Ramos (cell line): ENCODE results near the gene PID1.

Experiments
- in situ Hi-C: fragments of 300-500 bp; cut with MboI; formaldehyde crosslinking; loops from one replicate; pipeline ENCODE4 v1.14.3; 2022; ENCODE audit warnings: low sequenced_read_pairs; ENCODE audit not compliant: unreplicated experiment

Gene PID1

DNA sequence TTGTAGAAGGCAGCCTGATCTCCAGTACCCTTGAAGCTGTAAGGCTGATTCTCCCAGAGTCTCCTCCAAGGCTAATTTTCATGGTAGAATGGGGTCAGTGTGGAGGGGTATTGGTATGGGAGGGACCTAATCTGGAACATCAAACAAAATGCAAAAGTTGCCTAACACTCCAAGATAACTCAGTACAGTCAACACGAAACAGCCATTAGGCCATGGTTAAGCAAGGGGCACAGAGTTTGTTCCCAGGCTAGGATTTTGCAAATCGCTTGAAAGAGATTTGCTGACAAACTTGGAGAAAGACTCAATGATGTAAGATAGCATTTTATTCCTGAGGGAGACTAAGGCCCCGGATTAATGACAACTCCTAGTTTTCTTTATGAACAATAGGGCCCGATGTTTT is 5.4 kb downstream of the PID1 start:
- in situ Hi-C loops: no loop called here

- in situ Hi-C loops: no loop called here
Observed at GRCh38 chr2:229261599-229261998, 9.5 kb downstream of the PID1 start.

DNA sequence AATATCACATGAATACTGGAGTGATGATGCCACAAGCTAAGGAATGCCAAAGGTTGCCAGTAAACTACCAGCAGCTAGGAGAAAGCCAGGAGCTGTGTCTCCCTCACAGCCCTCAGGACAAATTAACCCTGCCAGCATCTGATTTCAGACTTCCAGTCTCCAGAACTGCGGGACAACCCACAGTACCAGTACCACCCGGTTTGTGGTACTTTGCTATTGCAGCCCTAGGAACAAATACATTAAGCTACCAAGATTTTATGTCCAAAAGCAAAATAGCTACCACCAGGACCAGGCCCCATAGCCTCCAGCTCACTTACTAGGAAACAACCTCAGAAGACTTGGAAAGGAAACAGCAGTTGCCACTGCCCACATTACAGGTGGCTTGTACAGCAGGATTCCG is 10.0 kb downstream of the PID1 start:
- in situ Hi-C loops: no loop called here

DNA sequence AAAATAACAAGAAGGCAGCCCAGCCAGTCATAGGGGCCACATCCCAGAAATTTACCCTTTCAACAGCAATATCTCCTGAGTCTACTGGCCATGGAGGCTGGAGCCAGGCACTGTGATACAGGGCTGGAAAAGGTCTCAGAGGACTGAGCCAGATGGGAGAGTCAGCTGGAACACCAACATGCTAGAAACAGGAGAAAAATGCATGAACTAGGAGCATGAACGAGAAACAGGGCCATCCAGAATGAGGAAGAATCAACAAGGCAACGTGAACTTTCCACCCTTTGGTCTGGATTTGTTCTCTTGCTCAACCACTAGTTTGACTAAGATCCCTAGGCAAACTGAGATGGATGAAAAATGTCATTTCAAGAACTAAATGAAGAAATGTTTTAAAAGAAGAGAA is 13.1 kb downstream of the PID1 start:
- in situ Hi-C loops: no loop called here

DNA sequence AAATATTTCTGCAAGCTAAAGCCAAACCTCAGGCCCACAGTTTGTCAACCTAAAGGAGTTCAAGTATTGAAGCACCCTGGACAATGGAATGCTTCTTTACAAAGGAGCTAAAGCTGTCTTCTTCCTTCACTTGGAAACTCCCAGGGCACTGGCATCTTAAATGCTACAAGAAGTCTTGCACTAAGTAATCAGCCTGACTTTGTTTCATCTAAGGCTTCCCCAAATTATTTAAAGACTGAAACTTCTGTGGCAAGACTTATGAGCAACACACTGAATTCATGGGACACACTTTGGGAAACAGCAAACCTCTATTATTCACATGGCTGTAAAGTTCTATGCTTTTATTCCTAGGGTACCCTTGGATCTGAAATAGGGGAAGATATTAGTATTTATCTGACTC is 14.7 kb downstream of the PID1 start:
- in situ Hi-C loops: no loop called here

DNA sequence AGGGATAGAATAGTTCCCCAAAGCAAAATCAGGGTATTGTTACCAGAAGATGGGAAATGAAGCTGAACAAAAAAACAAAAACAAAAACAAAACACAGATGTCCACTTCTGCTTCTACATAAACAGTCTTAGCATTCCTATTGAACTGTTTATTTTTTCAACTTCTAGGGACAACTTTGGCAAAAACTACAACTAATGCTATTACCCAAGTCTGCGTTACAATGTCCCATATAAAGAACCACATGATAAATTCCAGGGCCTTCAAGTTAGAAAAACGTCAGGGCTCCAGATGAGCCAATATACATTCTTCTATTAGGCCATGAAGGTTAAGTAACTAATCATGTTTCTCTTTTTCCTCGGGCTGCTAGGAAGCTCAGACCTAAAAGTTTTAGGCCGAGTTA is 16.9 kb downstream of the PID1 start:
- in situ Hi-C loops: no loop called here

DNA sequence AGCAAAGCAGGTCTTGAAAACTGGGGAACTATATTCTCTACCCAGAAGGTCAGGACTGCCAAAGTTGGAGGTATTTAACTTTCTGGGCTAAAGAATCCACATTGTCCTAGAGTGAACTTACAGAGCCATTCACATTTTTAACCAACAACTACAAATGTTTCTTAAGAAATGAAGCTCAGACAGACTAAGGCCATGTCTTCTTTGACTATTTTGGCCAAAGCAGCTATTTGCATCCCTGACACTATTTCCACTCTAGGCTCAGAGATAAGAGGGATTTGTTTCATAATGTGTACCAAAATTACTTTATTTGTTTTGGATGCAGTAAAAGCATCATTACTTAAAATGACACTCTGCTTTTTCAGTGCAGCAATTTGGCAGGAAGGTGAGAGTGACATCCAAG is 18.1 kb downstream of the PID1 start:
- in situ Hi-C loops: no loop called here

- in situ Hi-C loops: no loop called here
Observed at GRCh38 chr2:229252280-229252679, 18.8 kb downstream of the PID1 start.

DNA sequence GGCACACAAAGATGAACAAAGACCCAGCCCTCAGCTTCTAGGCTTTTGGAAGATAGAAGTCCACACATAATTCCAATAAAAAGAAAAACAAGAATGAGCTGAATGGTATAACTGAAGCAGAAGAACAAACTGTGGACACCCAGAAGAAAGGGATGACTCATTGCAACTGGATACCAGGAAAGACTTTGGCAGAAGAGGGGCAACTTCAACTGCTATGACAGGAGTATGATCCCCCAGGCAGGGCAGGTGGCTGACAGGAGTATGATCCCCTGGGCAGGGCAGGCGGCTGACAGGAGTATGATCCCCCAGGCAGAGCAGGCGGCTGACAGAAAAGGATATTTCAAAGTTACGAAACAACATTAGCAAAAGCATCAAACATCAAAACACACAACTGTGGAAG is 21.6 kb downstream of the PID1 start:
- in situ Hi-C loops: no loop called here

- in situ Hi-C loops: no loop called here
Observed at GRCh38 chr2:229246334-229246733, 24.8 kb downstream of the PID1 start.

DNA sequence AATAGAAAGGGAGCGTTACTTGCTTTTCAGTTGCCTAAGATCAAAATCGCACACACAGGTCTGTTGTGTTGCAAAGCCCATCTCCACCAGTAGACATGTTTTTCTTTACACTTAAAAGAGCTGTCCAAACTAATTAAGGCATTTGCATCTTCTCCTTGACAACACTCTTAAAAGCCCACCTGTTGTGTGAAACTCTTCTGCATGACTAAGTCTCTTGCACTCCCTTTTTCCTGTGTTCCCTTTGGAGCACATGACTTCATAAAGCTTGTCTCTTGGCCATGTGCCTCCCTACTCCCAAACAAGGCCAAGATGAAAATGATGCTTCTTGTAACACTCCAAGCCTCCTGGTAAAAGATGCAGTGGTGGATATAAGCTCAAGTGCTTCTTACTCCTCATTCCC is 26.1 kb downstream of the PID1 start:
- in situ Hi-C loops: no loop called here

DNA sequence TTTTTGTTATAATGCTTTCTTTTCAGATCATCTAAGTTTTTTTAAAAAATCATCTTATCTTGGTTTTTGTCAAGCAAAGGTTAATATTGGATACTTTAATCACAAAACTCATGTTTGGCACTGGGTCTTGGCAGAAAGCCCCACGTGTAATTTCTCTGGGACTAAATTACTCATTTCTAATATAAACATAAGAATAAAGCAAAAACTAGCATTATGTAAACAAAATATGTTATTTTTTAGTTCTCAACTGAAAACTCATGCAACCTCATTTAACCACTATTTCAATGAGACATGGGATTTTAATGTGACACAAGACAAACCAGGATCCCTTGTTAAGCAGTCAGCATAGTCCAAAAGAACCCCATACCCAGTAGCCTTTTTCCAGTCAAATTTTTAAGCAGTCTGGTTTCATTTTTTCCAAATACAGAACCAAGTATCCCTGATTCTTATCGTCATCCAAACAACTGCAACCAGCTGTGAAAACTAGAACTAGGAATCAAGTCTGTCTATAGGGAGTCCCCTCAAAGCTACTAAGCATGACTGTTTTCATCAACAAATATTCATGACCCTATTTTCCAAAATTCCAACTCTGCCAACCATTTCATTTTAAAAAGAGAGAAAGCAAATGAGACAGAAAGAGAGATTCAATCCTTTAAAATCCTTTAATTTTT is 27.1 kb downstream of the PID1 start:
- in situ Hi-C loops: no loop called here

GRCh38 chr2:229240984-229241491 is 30.0 kb downstream of the PID1 start:
- in situ Hi-C loops: no loop called here

- in situ Hi-C loops: no loop called here
Observed at GRCh38 chr2:229239021-229239420, 32.1 kb downstream of the PID1 start.

- in situ Hi-C loops: no loop called here
Observed at GRCh38 chr2:229237270-229237669, 33.8 kb downstream of the PID1 start.

- in situ Hi-C loops: no loop called here
Observed at GRCh38 chr2:229235131-229235914, 35.8 kb downstream of the PID1 start.

DNA sequence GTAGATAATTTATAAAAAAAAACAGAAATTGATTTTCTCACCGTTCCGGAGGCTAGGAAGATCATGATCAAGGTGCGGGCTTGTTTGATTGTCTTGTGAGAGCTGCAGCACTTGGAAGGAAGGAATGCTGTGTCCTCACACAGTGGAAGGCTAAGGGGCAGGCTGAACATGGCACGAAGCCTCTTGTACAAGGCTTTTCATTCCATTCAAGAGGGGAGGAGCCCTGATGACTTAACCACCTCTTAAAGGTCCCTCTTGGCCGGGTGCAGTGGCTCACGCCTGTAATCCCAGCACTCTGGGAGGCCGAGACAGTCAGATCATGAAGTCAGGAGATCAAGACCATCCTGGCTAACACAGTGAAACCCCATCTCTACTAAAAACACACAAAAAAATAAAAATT is 39.2 kb downstream of the PID1 start:
- in situ Hi-C loops: no loop called here

- in situ Hi-C loops: no loop called here
Observed at GRCh38 chr2:229231328-229231868, 39.7 kb downstream of the PID1 start.

DNA sequence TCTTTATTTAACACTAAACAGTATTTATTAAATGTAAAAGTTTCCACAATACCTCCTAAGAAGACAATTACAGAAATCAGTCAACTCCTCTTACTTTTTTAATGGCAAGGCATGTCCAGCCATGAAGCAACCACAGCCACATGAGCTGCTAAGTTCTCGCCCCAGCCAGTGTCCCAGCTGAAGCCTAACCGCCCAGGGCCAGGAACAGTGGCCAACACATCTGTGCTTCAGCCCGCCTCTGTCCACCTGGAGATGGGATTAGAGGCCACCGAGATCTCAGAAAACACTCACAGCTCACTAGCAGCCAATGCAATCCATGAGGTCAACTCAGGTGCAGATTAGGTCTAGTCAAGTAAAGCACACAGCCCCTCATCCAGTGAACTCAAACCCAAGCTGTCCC is 40.2 kb downstream of the PID1 start:
- in situ Hi-C loops: no loop called here

- in situ Hi-C loops: no loop called here
Observed at GRCh38 chr2:229230256-229230655, 40.8 kb downstream of the PID1 start.

DNA sequence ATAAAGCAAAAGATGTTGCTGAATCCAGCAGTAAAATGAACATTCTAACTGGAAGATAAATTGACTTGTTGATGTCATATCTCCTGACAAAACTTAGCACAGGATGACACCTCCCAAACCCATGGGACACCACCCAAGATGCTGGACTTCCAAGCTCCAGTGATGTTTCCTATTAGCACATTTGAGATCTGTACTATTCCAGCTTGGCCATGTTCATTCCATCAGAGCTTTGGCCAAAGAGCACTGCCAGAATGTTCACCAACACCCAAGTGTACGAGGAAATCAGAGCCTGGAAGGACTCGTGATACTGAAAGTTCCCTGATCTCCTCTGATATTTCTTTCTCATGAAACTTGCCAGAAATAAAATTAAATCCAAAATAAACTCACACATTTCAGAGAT is 44.7 kb downstream of the PID1 start:
- in situ Hi-C loops: no loop called here

DNA sequence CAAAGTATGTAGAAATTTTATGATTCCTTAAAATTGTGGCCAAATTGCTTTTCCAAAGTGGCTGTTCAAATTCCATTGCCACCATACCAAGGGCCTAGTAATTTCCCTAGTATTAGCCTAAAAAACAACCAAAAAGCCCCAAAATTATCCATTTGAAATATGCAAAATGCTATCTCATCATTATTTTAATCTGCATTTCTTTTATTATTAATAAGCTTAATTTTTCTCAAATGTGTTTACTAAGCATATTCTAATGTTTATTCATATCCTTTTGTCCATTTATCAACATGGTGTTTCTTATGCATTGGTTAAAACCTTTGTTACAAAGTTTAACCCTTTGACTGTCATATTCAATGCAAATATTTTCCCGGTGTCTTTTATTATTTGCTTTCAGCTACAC is 48.0 kb downstream of the PID1 start:
- in situ Hi-C loops: no loop called here
